Measurements from ENCODE around the gene GNAQ.

Gene GNAQ

DNA sequence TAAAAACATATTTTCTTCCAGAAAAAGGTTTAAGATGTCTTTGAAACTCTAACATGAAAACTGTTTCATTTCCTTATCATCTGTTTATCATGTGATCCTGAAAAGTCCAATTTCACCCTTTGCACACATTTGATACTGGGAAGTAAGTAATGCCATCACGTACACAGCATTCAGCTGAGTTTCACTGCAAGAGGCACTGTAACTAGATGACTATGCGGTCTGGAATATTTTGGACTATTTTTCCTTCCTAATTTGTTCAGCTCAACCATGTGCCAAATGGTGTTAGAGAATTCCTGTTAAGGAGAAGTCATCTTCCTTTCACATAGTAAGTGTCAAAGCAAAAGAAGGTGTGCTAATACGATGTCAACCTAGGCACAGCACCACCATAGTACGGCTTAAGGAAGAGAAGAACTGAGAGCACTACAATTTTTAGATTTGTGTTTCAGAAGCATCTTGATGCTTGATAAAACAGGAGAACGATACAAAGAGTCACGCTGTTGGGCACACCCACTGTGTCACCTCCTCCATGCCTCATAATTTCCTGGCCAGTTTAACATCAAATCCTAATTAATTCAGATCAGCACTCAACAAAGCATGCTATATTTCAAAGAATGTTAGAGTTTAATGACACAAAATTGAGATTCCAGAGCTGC, 77.5 kb downstream of the GNAQ start:
- DNase-seq (ENCODE audit: low read depth, low spot score), result peak; percentile 24
- POLR2A ChIA-PET, result no interaction called here
- CTCF ChIA-PET, result interaction anchor here (0.7 to 1.3 kb wide), 4 partner anchors 22 to 167 kb away, joined by 3 read pairs; no protein-coding TSS in a partner anchor
- TF ChIP-seq, protein P1, sequence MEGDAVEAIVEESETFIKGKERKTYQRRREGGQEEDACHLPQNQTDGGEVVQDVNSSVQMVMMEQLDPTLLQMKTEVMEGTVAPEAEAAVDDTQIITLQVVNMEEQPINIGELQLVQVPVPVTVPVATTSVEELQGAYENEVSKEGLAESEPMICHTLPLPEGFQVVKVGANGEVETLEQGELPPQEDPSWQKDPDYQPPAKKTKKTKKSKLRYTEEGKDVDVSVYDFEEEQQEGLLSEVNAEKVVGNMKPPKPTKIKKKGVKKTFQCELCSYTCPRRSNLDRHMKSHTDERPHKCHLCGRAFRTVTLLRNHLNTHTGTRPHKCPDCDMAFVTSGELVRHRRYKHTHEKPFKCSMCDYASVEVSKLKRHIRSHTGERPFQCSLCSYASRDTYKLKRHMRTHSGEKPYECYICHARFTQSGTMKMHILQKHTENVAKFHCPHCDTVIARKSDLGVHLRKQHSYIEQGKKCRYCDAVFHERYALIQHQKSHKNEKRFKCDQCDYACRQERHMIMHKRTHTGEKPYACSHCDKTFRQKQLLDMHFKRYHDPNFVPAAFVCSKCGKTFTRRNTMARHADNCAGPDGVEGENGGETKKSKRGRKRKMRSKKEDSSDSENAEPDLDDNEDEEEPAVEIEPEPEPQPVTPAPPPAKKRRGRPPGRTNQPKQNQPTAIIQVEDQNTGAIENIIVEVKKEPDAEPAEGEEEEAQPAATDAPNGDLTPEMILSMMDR (IDR thresholded peaks at IDR 0.05; ENCODE audit: insufficient read depth, low read length, missing control alignments), result no peak
- no peak overlapping the region for H3K4me3 ChIP-seq (ENCODE audit: low read depth, low read length)

GRCh38 chr9:77953590-77953989, 78.0 kb downstream of the GNAQ start:
- H3K4me3 ChIP-seq (ENCODE audit: low read depth, low read length), result no peak overlapping the region
- TF ChIP-seq, protein P1 (IDR thresholded peaks at IDR 0.05; ENCODE audit: insufficient read depth, low read length, missing control alignments), result no peak
- no peak for DNase-seq (ENCODE audit: low read depth, low spot score)
- ChIA-PET CTCF (interaction anchor here (1.3 kb wide), 1 partner anchor 112 kb away, joined by 3 read pairs; no protein-coding TSS in a partner anchor), POLR2A (no interaction called here)

GRCh38 chr9:77952635-77953328, 78.8 kb downstream of the GNAQ start:
- TF ChIP-seq, protein P1 (IDR thresholded peaks at IDR 0.05; ENCODE audit: insufficient read depth, low read length, missing control alignments), result no peak
- POLR2A ChIA-PET, result no interaction called here
- H3K4me3 ChIP-seq (ENCODE audit: low read depth, low read length), result no peak overlapping the region
- CTCF ChIA-PET, result no interaction called here
- DNase-seq (ENCODE audit: low read depth, low spot score), result no peak

GRCh38 chr9:77951369-77951768, 80.2 kb downstream of the GNAQ start:
- H3K4me3 ChIP-seq (ENCODE audit: low read depth, low read length), result no peak overlapping the region
- CTCF ChIA-PET, result interaction anchor here (0.7 to 3.6 kb wide), 5 partner anchors 11 to 109 kb away, joined by 3 to 22 read pairs (median 4); no protein-coding TSS in a partner anchor
- TF ChIP-seq, protein P1 (IDR thresholded peaks at IDR 0.05; ENCODE audit: insufficient read depth, low read length, missing control alignments), result no peak
- DNase-seq (ENCODE audit: low read depth, low spot score), result no peak
- POLR2A ChIA-PET, result no interaction called here

- TF ChIP-seq, protein P1 (IDR thresholded peaks at IDR 0.05; ENCODE audit: insufficient read depth, low read length, missing control alignments), result no peak
- H3K4me3 ChIP-seq (ENCODE audit: low read depth, low read length), result no peak overlapping the region
- DNase-seq (ENCODE audit: low read depth, low spot score), result no peak
- POLR2A ChIA-PET, result no interaction called here
- CTCF ChIA-PET, result interaction anchor here (0.7 to 3.6 kb wide), 5 partner anchors 17 to 186 kb away, joined by 3 to 22 read pairs (median 4); no protein-coding TSS in a partner anchor
These were observed 81.7 kb downstream of the GNAQ start for GRCh38 chr9:77949751-77950436.

DNA sequence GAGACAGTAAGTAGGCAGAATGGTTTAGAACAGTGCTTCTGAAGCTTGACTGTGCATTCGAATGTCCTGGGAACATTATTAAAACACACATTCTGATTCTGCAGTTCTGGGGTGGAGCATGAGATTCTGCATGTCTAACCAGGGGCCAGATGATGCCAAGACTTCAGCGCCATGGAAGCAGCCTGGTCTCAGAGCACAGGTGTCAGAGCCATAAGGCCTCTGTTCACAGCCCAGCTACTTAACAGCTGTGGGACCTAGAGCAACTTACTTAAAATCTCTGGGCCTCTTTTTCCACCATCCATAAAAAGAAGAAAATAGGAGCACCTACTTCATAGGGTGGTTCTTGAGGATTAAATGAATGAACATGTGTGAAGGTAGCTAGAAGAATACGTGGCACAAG, 84.0 kb downstream of the GNAQ start:
- POLR2A ChIA-PET, result no interaction called here
- no peak for DNase-seq (ENCODE audit: low read depth, low spot score)
- no peak overlapping the region for H3K4me3 ChIP-seq (ENCODE audit: low read depth, low read length)
- CTCF ChIA-PET, result no interaction called here
- TF ChIP-seq, protein P1 (IDR thresholded peaks at IDR 0.05; ENCODE audit: insufficient read depth, low read length, missing control alignments), result no peak

All from AG04449 (cell line).